ENCODE measurements around the gene SF3B2.
"Not testable (repeated sequence)": the region's sequence is repeated elsewhere in the genome, so short reads cannot be mapped to it uniquely, and the experiment has no call there.

The SF3B2 gene

GRCh38 chr11:66112601-66113499 is 60.7 kb downstream of the SF3B2 start:
- no peak for DNase-seq

GRCh38 chr11:66114957-66115356 is 62.8 kb downstream of the SF3B2 start:
- DNase-seq, result not testable (repeated sequence)

GRCh38 chr11:66115638-66116301 is 63.6 kb downstream of the SF3B2 start:
- no peak for DNase-seq

DNA sequence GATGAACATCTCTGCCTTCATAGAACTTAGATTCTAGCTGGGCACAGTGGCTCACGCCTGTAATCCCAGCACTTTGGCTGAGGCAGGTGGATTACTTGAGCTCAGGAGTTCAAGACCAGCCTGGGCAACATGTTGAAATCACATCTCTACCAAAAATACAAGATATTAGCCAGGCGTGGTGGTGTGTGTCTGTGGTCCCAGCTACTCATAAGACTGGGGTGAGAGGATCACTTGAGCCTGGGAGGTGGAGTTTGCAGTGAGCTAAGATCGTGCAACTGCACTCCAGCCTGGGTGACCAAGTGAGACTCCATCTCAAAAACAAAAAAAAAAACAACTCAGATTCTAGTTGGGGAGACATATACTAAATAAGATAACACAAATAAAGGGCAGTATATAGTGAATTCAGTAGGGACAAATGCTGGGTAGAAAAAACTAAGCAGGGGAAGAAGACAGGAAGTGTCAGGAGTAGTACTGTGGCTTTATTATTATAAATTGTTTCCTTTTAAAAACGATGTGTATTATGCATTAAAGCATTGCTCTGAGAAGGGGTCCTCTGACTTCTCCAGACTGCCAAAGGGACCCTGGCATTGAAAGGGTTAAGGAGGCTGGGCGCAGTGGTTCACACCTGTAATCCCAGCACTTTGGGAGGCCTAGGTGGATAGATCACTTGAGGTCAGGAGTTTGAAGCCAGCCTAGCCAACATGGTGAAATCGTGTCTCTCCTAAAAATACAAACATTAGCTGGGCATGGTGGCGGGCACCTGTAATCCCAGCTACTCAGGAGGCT is 64.6 kb downstream of the SF3B2 start:
- no peak for DNase-seq

GRCh38 chr11:66118847-66119246 is 66.7 kb downstream of the SF3B2 start:
- no peak for DNase-seq

Measured in activated CD4-positive, CD25-positive, alpha-beta regulatory T cell (primary cell).